GM13976 (cell line): ENCODE results near the gene SMOC1.

Source experiments
- DNase-seq: peaks from one replicate; pipeline ENCODE4 v3.0.0; 2012; ENCODE audit warnings: low spot score
- CTCF ChIP-seq: IDR thresholded peaks from 2 replicates; pipeline ENCODE4 v1.5.1; 2012; ENCODE audit warnings: borderline replicate concordance, mild to moderate bottlenecking; ENCODE audit not compliant: insufficient read depth; ENCODE audit errors: extremely low read depth, missing control alignments, control extremely low read depth
- in situ Hi-C: fragments of 300-500 bp; cut with MboI; formaldehyde crosslinking; loops from one replicate; pipeline ENCODE4 v1.12.0; 2022; ENCODE audit warnings: low sequenced_read_pairs, mixed read lengths, inconsistent platforms; ENCODE audit not compliant: unreplicated experiment

Gene SMOC1

GRCh38 chr14:69860221-69860620 is 19.0 kb upstream of the SMOC1 start:
- no peak for TF ChIP-seq CTCF
- in situ Hi-C loops: no loop called here
- no peak for DNase-seq

GRCh38 chr14:69861025-69861569 is 18.1 kb upstream of the SMOC1 start:
- TF ChIP-seq CTCF: no peak
- in situ Hi-C loops: no loop called here
- DNase-seq: no peak

- DNase-seq: no peak
- TF ChIP-seq CTCF: no peak
- in situ Hi-C loops: no loop called here
Measured at GRCh38 chr14:69863083-69863482, 16.1 kb upstream of the SMOC1 start.

- in situ Hi-C loops: no loop called here
- no peak for DNase-seq
- no peak for TF ChIP-seq CTCF
Measured at GRCh38 chr14:69865701-69866365, 13.4 kb upstream of the SMOC1 start.

GRCh38 chr14:69868363-69868963 is 10.8 kb upstream of the SMOC1 start:
- no peak for DNase-seq
- in situ Hi-C loops: no loop called here
- no peak for TF ChIP-seq CTCF

GRCh38 chr14:69870613-69871012 is 8.6 kb upstream of the SMOC1 start:
- in situ Hi-C loops: no loop called here
- no peak for TF ChIP-seq CTCF
- DNase-seq: no peak
